Lung (tissue), 12 donors: Measurements from ENCODE around the gene MYBPH. TPM values are rescaled to one million over a fixed set of nuclear protein-coding genes. Genes with fewer than 3 reads are reported as not detected.

Experiments
- ATAC-seq: fragments of 200-7000 bp; cut with Tn5 transposase; one replicate; pipeline ENCODE4 v1.9.1; 2020; ENCODE audit warnings: moderate number of reproducible peaks; ENCODE audit not compliant: insufficient read depth, low FRiP score
- DNase-seq, 3 donors: peaks; one replicate each; pipeline ENCODE4 v3.0.0-alpha.2; 2013 to 2017
- H3K27ac ChIP-seq, 2 donors: one replicate each; pipeline ENCODE4 v1.5.1; 2013; ENCODE audit warnings: mild to moderate bottlenecking in 2 of 2, moderate library complexity in 2 of 2, control low read depth in 1 of 2, inconsistent platforms in 1 of 2, low read depth in 1 of 2, low read length in 1 of 2
- H3K27me3 ChIP-seq, 3 donors: one replicate each; pipeline ENCODE4 v1.5.1; 2013; ENCODE audit warnings: low read length in 2 of 3; ENCODE audit not compliant: control insufficient read depth in 3 of 3, insufficient read depth in 3 of 3
- H3K36me3 ChIP-seq, 4 donors: one replicate each; pipeline ENCODE4 v1.5.1; 2013; ENCODE audit warnings: low read length in 4 of 4, mild to moderate bottlenecking in 1 of 4, moderate library complexity in 1 of 4; ENCODE audit not compliant: control insufficient read depth in 4 of 4, insufficient read depth in 4 of 4
- H3K4me1 ChIP-seq, 5 donors: one replicate each; pipeline ENCODE4 v1.5.1; 2013; ENCODE audit warnings: low read length in 5 of 5, mild to moderate bottlenecking in 2 of 5, moderate library complexity in 1 of 5; ENCODE audit not compliant: control insufficient read depth in 5 of 5, insufficient read depth in 5 of 5
- H3K4me3 ChIP-seq: one replicate; pipeline ENCODE4 v1.5.1; 2013; ENCODE audit warnings: mild to moderate bottlenecking, control low read depth, moderate library complexity
- H3K9ac ChIP-seq, 2 donors: one replicate each; pipeline ENCODE4 v1.5.1; 2013; ENCODE audit warnings: low read length in 2 of 2, control low read depth in 1 of 2; ENCODE audit not compliant: insufficient read depth in 1 of 2
- H3K9me3 ChIP-seq, 4 donors: one replicate each; pipeline ENCODE4 v1.5.1; 2013; ENCODE audit warnings: low read length in 3 of 4, mild to moderate bottlenecking in 1 of 4, moderate library complexity in 1 of 4; ENCODE audit not compliant: control insufficient read depth in 4 of 4, insufficient read depth in 3 of 4
- CTCF ChIP-seq: IDR thresholded peaks from 2 replicates; pipeline ENCODE4 v1.5.1; 2012; ENCODE audit warnings: mild to moderate bottlenecking; ENCODE audit errors: control extremely low read depth, extremely low read depth
- WGBS, 2 donors: extraction: QIAGEN DNeasy Blood & Tissue Kit; methylation state at CpG; one replicate each; pipeline ENCODE4 v1.1.7; 2013; 5-methylcytosine and 5-hydroxymethylcytosine counted together
- polyA plus RNA-seq, 2 donors: library from polyadenylated mRNA; stranded (reverse); fragments of 200-250 nt; gene quantifications; one replicate each; pipeline ENCODE4 v1.2.1, GENCODE V29; 2013
- total RNA-seq, 2 donors: library from RNA; depleted of rRNA in 1 of 2; stranded (reverse); fragments of >200 nt in 1 of 2; gene quantifications; one replicate each; pipeline ENCODE4 v1.2.1, GENCODE V29; 2014 to 2021
- donor health status: control.
- donor health status: control.
- donor health status: Bipolar disorder and iron deficiency.
- donor health status: healthy.
- donor health status: DM: yes; HTN: yes; CAD: no.

The MYBPH gene
- total and polyA plus RNA-seq, 4 donors: 0.16 to 0.41 TPM; not detected in 2

GRCh38 chr1:203151362-203152157, 24.1 kb downstream of the MYBPH start:
- Histone ChIP-seq H3K4me1 (peaks cover 0 to 38% (median 5%) of the 10 kb centered on the region in 5 donors), H3K9ac (no peak overlapping the region), H3K4me3 (no peak overlapping the region), H3K36me3 (no peaks in the 10 kb centered on the region), H3K27me3 (no peaks in the 10 kb centered on the region), H3K9me3 (no peaks in the 10 kb centered on the region), H3K27ac (no peak overlapping the region)
- ATAC-seq (no peak), DNase-seq (no peak)
- WGBS, 2 donors: 76 to 82% methylated on average over 9 of the region's 9 CpGs
- TF ChIP-seq CTCF: no peak

GRCh38 chr1:203150511-203151297, 24.9 kb downstream of the MYBPH start:
- Histone ChIP-seq H3K4me1 (peaks cover 0 to 38% (median 5%) of the 10 kb centered on the region in 5 donors), H3K27ac (no peak overlapping the region), H3K4me3 (no peak overlapping the region), H3K27me3 (no peaks in the 10 kb centered on the region), H3K36me3 (no peaks in the 10 kb centered on the region), H3K9me3 (no peaks in the 10 kb centered on the region), H3K9ac (no peak overlapping the region)
- 80 to 95% methylated on average over 9 of the region's 9 CpGs for WGBS, 2 donors
- no peak for DNase-seq
- no peak for TF ChIP-seq CTCF
- ATAC-seq: no peak

GRCh38 chr1:203149188-203149840, 26.3 kb downstream of the MYBPH start:
- no peaks in the 10 kb centered on the region for H3K27me3 ChIP-seq
- H3K9ac ChIP-seq: no peak overlapping the region
- WGBS, 2 donors: 59 to 63% methylated on average over 7 of the region's 7 CpGs
- H3K27ac ChIP-seq: no peak overlapping the region
- H3K4me3 ChIP-seq: no peak overlapping the region
- ATAC-seq (no peak), DNase-seq (peak in 1 of 3 donors; percentile 44)
- no peaks in the 10 kb centered on the region for H3K36me3 ChIP-seq
- no peaks in the 10 kb centered on the region for H3K9me3 ChIP-seq
- H3K4me1 ChIP-seq: peaks cover 0 to 43% (median under 1%) of the 10 kb centered on the region in 5 donors
- no peak for TF ChIP-seq CTCF
